HG03064 (cell line): ENCODE measurements around the gene BOLA3.
"Not testable (repeated sequence)": the region's sequence is repeated elsewhere in the genome, so short reads cannot be mapped to it uniquely, and the experiment has no call there.

Experiments
- ATAC-seq: cut with Tn5 transposase; IDR thresholded peaks from one replicate; pipeline ENCODE4 v1.9.1; 2021; ENCODE audit warnings: low read depth; ENCODE audit not compliant: unreplicated experiment

Gene BOLA3, protein sequence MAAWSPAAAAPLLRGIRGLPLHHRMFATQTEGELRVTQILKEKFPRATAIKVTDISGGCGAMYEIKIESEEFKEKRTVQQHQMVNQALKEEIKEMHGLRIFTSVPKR

DNA sequence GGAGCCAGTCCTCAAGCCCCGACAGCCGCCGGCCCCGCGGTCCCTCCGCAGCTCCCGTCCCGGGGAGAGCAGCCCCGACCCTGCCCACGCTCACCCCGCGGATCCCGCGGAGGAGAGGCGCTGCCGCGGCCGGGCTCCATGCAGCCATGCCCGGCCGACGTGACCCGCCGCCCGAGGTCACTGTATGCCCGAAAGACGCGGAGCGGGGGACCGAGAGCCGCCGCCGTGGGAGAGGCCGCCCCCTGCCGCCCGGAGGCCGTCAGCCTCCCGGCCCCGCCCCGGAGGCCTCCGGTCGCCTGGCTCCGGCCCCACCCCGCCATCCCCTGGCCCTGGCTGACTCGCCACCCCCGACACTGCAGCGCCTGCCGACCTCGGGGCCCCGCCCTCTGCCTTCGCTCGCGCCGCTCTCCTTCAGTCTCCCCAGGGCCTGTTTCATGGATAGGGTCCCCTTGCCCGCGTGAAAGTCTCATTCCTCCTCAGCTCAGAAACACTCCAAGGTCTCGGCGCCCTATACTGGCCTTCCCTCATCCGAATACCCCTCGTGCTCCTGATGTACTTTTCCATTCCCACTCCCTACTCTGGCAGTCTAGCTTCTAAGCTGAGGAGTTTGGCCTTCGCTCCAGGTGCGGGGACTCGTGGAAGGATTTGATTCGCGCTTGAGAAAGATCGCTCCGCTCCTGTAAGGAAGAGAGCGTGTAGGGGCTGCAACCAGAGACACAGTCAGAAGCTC, at the start of gene BOLA3:
Gene BOLA3, minus strand, starts transcription at position 186 of the 730 bp plus-strand sequence. Its CDS starts 38 bp downstream, at position 148.
- ATAC-seq = peak; percentile 90

DNA sequence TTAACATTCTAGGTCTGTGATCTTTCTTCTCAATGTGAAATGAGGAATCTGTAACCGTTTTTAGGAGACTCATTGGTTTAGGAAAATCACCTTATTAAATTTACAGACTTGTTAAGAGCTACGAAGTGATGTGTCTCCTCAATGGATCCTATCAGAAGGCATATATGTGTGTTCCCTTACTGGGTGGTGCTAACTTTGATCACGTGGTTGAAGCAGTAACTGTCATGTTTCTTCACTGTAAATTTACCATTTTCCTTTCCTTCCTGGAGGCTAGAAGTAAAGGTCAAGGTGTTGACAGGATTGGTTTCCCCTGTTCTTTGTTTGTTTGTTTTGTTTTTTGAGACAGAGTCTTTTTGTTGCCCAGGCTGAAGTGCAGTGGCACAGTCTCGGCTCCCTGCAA, 49.3 kb upstream of the BOLA3 start:
- ATAC-seq = no peak

DNA sequence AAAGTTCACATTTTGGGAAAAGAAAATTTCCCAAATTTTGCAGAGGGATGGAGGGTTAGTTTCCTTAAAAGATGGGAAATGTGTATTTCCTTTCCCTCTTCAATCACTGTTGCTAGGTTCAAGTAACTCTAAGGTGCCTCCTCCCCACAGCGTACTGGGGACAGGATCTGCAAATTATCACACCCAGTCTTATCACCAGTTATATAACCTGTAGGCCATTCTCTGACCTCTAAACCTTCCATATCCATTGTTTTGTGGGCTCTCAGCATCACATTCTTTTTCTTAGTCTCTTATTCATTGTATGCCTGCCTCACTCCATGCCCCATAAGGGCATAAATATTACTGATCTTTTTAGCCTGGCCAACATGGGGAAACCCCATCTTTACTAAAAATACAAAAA, 47.1 kb upstream of the BOLA3 start:
- no peak for ATAC-seq

DNA sequence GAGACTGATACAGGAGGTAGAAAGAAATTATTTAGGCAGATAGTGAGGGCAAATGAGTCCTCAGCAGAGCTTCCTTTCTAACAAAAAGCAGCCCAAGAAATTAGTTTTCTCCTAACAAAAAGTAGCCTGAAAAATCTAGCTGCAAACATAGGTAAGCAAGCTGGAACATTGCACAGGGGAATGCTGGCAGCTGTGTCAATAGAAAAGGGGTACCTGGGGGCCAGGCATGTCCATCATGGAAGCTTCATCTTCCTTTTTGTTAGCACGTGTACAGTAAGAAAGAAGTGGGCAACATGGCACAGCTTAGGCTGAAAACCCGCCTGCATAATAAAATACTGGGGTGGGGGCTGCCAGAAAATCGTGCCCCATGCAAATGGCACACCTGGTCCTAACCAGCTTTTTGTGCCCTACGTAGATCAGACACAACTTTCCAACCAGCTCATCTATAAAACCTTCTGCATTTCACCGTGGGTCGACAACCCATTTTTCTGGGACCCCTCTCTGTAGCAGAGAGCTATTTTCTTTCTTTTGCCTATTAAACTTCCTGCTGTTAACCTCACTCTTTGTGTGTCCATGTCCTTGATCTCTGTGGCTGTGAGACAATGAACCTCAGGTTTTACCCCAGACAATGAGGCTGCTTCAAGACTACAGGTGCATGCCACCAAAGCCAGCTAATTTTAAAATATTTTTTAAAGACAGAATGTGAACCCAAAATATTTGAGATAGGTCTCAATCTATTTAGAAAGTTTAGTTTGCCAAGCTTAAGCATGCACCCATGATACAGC, 44.1 kb upstream of the BOLA3 start:
- no peak for ATAC-seq

DNA sequence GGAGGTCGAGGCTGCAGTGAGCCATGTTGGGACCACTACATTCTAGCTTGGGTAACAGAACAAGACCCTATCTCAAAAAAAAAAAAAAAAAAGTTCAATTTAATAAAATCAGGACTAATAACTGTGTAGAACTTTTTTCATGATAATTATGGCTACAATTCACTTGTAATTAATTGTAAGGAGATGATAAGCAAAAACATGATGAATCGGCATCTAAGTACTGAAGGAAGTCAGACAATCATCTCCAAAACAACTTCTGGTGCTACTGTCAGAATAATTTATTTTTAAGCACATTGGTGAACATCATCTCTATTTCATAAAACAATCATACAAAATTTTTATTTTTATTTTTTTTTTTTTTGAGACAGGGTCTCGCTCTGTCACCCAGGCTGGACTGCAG, 41.0 kb upstream of the BOLA3 start:
- ATAC-seq = no peak

DNA sequence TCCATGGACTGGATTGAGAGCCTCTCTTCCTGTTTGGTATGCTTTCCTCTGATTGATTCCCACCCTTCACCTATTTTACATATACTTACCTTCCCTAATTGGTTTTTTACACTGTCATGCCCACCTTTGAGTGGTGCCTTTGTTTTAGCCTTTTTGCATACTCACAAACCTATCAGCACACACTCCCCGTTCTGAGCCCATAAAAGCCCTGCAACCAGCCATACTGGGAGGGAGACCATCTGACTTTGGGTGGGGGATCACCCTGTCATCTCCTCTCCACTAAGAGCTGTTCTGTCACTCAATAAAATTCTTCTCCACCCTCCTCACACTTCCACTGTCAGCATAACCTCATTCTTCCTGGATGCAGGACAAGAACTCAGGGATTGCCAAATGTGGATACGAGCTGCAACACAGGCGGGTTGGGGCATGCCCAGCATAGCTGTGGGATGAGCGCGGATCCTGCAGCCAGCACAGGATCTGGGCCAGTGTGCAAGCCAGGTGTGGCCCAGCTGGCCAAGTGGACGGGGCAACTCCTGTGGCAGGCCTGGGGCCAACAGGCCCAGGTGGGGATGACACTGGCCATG, 40.4 kb upstream of the BOLA3 start:
- ATAC-seq = no peak

DNA sequence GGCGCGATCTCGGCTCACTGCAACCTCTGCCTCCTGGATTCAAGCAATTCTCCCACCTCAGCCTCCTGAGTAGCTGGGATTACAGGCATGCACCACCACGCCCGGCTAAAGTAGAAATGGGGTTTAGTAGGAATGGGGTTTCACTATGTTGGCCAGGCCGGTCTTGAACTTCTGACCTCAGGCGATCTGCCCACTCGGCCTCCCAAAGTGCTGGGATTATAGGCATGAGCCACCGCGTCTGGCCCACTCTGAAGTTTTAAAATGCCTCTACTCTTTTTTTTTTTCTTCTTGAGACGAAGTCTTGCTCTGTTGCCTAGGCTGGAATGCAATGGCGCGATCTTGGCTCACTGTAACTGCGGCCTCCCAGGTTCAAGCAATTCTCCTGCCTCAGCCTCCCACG, 39.0 kb upstream of the BOLA3 start:
- ATAC-seq = not testable (repeated sequence)

DNA sequence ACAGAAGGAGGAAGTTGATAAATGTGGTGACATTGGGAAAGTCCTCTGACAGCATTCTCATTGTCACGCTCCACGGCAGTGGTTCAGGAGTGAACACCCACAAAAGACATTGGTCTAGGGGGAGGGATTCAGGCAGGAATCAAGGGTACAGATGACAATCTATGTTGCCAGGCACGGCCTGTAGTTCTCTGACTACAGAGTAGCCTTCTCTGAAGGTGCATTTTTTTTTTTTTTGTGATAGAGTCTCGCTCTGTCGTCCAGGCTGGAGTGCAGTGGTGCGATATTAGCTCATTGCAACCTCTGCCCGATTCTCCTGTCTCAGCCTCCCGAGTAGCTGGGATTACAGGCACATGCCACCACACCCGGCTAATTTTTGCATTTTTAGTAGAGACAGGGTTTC, 38.3 kb upstream of the BOLA3 start:
- peak; percentile 44 for ATAC-seq

DNA sequence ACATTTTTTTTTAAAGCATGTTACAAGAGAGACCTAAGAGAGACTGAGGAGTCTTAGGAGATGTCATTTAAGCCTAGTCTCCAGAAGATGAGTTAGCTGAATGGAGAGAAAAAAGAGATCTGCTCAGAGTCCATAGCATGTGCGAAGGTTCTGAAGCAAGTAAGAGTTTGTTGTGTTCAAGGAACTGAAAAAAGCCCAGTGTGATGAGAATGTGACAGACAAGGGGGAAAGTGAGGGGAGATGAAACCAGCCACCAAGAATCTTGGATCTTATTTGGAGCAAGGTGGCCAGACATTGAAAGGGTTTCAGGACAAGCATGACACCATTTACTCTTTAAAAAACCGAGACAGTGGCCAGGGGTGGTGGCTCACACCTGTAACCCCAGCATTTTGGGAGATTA, 36.2 kb upstream of the BOLA3 start:
- ATAC-seq = no peak

DNA sequence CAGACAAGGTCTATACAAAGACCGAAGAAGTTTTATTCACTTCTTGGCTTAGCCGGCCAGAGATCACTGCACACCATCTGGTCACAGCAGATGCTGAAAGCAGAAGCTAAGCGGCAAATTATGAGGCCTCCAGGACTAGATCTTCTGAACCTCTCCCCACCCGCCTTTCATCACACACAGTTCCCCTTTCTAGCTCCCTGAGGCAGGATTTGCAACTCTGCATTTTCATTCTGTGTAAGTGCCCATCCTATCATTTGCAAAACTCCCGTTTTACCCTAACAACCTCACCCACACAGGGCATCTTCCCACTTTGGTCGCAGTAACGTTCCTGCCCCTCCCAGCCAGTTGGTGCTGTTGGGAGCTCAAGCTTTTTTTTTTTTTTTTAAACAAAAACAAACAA, 34.0 kb upstream of the BOLA3 start:
- ATAC-seq = no peak

DNA sequence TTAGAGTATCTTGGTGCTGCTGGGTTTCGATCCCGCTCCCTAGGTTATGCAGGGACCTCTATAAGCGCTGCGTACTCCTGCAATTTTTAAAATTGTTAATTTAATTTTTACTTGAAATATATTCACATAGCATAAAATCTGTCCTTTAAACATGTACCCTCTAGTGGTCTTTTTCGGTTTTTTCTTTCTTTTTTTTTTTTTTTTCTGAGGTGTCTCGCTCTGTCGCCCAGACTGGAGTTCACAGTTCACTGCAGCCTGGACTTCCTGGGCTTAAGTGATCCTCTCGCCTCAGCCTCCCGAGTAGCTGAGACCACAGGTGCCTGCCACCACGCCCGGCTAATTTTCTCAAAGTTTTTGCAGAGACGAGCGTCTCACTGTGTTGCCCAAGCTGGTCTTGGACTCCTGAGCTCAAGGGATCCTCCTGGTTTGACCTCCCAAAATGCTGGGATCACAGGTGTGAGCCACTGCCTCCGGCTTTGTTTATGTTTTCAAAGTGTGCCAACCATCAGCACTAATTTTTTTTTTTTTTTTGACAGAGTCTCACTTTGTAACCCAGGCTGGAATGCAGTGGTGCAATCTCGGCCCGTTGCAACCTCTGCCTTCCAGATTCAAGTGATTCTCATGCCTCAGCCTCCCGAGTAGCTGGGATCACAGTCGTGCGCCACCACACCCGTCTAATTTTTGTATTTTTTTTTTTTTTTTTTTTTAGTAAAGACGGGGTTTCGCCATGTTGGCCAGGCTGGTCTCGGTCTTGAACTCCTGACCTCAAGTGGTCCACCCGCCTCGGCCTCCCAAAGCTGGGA, 31.6 kb upstream of the BOLA3 start:
- peak; percentile 8 for ATAC-seq

DNA sequence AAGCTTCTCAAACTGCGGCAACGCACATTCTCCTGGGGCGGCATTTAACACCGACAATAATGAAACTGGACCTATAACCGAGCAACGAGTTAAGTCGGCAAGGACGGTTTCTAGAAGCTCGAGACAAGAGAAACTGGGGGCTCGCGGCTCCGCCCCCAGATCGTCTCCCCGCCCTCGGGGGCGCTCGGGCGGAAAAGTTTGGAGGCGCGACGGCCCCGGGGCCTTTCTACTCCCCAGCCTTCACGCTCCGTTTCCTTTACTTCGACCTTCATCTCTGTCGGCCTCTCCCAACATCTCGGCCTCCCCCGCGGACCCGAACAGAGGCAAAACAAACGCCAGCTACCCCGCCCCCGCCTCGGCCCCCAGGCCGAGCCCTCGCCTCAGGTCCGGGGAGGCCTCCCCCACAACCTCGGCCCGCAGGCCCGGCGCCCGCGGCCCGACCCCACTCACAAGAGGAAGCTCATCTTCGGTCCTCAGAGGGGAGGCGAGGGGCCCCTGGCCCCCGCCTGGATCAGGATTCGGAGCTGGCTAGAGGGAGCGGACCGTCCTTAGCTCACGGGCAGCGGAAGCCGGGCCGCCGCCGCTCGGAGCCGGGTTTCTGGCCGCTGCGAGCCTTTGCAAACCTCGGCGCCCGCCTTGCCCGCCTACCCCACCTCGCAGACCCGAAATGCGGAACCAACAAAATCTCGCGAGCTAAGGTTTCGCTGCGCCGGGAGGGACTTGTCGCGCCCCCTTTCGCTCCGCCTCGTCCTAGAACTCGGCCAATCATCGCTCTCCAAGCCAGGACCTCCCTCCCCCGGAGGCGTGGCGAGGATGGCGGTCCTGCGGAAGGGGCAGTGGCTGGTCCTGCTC, 30.7 kb upstream of the BOLA3 start, which contains the start of gene MOB1A:
Gene MOB1A, minus strand, starts transcription at position 669 of the 852 bp plus-strand sequence. Its CDS starts 205 bp downstream, at position 464.
- ATAC-seq = peak; percentile 60

DNA sequence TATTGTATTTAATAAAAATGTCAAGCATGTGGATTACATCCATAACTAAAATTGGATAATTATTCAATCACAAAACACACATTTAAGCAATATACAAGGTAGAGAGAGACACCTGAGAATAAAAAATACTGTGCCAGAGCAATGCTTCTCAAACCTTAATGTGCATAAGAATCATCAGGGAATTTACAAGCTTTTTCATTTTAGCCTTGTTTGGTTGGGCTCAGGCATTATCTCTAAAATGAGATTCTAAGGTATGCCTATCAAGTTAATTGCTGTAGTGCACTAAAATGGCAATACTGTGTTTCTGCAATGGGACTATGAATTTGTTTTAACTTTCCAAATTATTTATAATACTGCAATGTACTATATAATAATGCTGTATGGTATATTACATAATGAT, 30.0 kb upstream of the BOLA3 start:
- no peak for ATAC-seq

DNA sequence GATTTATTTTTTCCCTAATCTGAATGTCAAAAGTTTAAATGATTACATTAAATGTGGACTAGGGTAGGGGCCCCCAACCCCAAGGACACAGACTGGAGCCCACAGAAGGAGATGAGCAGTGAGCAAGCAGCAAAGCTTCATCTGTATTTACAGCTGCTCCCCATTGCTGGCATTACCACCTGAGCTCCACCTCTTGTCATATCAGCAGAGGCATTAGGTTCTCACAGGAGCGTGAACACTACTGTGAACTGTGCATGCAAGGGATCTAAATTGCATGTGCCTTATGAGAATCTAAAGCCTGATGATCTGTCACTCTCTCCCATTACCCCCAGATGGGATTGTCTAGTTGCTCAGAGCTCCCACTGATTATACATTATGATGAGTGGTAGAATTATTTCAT, 27.2 kb upstream of the BOLA3 start:
- ATAC-seq = no peak

DNA sequence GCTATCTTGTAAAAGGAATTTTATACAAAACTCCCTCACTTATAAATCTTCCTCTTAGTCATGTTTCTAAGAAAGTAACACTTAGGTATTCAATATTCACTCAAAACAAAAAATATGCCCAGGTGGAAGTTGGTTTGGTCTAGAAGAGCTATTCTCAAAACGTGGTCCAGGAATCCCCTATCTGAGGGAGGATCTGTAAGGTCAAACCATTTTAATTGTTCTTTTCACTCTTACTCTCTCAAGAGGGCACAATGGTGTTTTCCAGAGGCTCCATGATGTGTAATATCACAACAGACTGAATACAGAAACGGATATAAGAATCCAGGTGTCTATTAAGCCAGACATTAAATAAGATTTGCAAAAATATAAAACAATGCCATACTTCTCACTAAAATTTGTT, 21.0 kb upstream of the BOLA3 start:
- ATAC-seq = no peak

DNA sequence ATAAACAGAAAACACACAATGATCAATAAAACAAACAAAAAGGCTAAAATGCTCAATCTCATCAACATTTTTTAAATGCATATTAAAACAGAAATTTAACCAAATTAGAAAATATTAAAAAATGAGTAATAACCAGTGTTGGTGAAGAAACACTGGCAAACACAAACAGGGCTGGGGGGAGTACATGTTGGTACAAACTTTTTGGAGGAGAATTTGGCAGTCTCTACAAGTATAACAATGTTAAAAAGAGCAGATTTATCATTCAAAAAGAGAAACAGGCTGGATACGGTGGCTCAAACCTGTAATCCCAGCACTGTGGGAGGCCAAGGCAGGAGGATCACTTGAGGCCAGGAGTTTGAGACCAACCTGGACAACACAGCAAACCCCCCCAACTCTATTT, 17.0 kb upstream of the BOLA3 start:
- no peak for ATAC-seq

DNA sequence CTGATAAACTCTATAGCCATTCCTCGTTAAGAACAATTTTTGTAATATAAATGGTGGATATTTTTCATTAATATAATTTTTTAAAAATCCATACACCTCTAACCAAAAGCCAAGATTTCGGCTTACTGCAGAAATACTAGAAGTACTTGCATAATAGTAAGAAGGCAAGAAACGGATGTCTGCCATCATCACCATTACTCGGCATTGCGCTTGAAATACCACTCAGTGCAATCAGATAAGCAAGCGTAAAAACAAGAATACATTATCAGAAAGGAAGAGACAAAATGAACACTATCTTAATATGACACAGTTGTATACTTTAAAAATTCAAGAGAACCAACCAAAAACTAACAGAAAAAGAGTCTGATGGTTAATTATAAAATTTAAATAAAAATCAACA, 15.2 kb upstream of the BOLA3 start:
- ATAC-seq = no peak

DNA sequence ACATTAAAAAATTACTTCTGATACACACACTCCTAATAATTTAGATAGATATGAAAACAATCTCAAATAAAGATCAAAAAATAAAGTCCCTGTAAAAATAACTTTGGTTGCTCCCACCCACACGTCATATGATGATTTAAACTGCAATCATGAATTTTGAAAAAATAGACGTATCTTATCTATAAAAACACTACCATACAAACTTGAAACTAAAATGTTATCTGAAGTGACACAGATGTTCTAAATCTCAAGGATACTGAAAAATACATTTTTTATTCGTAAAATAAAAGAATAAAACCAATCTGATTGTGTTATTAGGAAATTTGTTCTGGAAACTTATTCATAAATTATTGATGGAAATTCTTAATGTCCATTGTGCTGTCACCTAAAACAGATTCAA, 8.1 kb upstream of the BOLA3 start:
- no peak for ATAC-seq

DNA sequence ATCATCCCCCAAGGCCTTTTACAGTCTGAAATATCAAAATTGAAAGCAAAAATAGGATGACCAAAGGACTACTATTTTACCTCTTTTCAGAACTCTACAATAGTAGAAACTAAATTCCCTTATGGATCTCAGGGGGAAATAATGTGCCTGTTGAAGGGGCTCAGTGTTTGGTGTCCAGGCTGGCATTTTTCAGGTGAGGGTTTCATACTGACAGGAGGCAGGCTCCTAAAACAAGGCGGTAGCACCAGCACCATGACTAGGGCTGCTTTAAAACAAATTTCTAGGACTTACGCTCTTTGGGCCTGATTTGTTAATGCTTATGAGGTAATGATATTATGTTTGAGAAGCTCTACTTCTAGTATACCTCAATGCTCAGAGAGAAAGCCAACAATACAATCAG, 5.2 kb upstream of the BOLA3 start:
- no peak for ATAC-seq
